ENCODE results near the gene KIF26A.
"Not testable (repeated sequence)": the region's sequence is repeated elsewhere in the genome, so short reads cannot be mapped to it uniquely, and the experiment has no call there.

The KIF26A gene

DNA sequence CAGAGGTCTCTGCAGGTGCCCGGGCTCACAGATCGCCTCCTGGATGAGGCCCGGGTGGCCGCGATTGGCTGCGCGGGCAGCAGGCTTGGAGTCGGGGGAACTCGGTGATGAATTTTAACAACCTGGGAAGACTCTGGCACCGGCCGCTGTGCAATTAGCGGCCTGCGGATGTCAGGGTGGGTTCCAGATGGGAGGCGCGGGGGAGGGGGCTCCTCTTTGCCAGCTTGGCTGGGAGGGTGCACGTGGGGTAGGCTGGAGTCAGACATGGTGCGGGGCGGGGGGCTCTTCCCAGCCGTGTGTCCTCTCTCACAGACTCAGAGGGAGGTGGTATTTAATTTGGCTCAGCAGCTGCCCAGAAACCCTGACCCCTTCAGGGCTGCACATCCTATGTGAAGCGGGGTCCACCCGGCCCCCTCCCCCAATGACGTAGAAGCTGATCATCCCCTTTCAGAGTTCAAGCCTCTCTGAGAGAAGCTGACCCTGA is 81.4 kb downstream of the KIF26A start:
- TF ChIP-seq GATA1 (IDR thresholded peaks at IDR 0.05; ENCODE audit: low read depth, low read length) (no peak), POLR2A (IDR thresholded peaks at IDR 0.05; ENCODE audit: low read length) (no peak)
- no peak for DNase-seq

DNA sequence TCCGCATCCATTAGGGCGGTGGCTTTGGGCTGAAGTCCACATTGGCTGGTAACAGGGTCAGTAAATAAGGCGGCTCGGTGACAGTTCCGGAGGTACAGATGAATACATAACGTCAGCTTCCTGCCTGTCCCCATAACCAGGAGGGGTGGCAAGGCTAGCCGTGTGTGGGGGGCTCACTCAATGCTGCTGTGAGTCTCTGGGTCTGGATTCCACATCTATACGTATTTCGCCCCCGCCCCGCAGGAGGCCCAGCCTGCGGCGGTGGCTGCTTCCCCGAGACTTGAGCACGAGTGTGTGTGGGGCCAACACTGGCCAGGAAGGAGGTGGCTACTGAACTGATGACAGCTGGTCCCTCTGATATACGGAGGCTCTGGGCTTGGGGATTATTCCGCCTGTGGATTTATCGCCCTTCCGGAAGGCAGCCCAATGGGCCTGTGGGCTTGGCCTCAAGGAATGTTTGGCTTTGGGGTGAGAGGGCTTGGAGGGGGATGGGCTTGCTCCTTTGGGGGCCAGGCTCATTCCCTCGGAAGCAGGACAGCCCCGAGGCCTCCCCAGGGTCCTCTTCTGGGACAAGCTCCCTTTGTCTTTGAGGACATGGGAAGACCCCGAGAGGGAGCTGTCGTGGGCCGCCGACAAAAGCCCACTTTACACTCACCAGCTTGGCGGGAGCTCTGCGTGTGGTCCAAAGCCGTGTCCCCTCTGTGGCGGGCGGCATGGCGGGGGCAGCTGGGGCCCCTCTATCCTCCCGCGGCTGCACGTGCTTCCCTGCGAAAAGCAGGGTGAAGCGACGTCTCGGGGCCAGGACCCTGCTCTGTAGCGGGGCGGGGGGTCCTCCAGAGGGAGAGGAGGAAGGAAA is 82.1 kb downstream of the KIF26A start:
- no peak for TF ChIP-seq GATA1 (IDR thresholded peaks at IDR 0.05; ENCODE audit: low read depth, low read length)
- no peak for TF ChIP-seq POLR2A (IDR thresholded peaks at IDR 0.05; ENCODE audit: low read length)
- no peak for DNase-seq

DNA sequence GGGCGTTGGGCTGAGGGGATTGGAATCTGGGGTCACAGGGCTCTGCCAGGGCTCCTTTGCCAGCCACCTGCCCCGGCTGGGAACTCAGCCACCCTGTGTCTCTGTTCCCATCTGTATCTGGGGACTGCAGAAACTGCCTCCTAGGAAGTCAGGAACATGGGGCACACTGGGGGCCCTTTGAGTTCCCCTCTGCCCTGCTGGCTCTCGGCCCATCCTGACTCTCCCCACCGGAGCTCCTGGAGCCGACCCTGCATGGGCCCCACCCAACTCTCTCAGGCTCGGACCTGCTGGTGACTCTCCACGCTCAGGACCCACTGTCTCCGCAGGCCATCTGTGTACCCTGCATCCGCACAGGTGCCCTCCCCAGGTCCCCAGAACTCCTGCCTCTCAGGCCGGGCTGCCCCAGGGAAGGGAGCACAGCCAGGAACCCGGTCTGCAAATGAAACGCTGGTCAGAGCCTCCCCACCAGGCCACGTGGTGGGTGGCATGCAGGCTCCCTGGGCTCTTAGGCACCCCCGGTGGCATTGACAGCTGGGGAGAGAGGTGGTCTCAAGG is 82.8 kb downstream of the KIF26A start:
- no peak for TF ChIP-seq GATA1 (IDR thresholded peaks at IDR 0.05; ENCODE audit: low read depth, low read length)
- no peak for TF ChIP-seq POLR2A (IDR thresholded peaks at IDR 0.05; ENCODE audit: low read length)
- DNase-seq, result no peak

DNA sequence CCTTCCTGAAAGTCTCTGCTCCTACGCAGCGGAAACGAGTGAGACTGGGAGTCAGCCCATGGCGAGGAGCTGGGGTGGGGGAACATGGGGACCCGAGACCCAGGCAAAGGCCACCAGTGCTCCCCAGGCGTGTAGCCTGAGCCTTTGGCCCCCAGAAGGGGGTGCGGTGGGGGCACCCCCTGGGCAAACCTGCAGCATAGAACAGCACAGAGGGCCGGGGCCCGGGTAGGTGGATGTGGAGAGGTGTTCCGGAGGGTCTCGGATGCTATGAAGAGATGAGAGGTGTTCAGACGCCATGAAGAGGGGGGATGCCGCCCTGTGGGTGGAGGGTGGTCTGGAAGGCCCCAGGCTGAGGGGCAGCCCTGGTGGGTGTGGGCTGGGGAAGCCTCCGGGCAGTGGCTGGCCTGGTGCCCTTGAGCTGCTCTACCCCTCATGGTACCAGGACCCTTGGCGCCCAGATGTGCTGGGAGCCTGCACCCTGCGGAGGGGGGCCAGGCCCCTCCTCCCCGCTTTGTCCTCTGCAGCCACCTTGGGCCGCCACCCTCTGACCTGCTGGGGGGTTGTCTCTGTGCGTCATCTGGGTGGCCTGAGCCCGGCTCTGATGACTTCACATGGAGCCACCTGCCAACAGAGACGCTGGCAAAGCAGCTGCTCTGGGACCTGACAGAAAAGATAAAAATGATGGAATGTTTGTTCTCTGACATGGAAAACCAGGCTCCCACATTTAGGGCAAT is 83.4 kb downstream of the KIF26A start:
- DNase-seq, result no peak
- no peak for TF ChIP-seq POLR2A (IDR thresholded peaks at IDR 0.05; ENCODE audit: low read length)
- no peak for TF ChIP-seq GATA1 (IDR thresholded peaks at IDR 0.05; ENCODE audit: low read depth, low read length)

DNA sequence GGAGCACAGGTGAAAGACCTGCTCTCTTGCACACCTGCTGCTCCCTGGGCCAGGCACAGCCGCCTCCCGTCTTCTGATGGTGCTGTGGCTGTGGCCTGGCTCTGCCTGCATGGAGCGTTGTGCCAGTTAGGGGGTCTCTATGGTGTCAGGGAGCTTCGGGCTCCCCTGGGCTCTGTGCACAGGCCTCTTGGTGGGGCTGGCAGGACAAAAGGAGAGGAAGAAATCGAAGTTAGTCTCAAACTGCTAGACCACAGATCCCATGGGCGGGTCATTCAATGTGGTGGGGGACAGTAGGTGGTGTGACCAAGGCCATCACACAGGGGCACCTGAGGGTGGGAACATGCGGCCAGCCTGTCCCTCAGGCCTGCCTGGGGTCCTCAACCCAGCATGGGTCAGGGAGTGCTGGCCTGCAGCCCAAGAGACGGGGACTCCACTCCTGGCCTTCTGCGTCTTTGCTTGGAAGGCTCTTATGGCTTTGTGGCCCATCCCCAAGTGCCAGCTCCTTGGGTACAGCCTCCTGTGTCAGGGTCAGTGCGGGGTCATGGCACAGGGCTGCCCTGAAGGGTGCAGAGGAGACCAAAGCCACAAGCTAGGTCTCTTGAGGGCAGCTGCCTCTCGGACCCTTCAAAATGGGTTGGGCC is 84.1 kb downstream of the KIF26A start:
- no peak for TF ChIP-seq GATA1 (IDR thresholded peaks at IDR 0.05; ENCODE audit: low read depth, low read length)
- no peak for TF ChIP-seq POLR2A (IDR thresholded peaks at IDR 0.05; ENCODE audit: low read length)
- DNase-seq, result no peak

DNA sequence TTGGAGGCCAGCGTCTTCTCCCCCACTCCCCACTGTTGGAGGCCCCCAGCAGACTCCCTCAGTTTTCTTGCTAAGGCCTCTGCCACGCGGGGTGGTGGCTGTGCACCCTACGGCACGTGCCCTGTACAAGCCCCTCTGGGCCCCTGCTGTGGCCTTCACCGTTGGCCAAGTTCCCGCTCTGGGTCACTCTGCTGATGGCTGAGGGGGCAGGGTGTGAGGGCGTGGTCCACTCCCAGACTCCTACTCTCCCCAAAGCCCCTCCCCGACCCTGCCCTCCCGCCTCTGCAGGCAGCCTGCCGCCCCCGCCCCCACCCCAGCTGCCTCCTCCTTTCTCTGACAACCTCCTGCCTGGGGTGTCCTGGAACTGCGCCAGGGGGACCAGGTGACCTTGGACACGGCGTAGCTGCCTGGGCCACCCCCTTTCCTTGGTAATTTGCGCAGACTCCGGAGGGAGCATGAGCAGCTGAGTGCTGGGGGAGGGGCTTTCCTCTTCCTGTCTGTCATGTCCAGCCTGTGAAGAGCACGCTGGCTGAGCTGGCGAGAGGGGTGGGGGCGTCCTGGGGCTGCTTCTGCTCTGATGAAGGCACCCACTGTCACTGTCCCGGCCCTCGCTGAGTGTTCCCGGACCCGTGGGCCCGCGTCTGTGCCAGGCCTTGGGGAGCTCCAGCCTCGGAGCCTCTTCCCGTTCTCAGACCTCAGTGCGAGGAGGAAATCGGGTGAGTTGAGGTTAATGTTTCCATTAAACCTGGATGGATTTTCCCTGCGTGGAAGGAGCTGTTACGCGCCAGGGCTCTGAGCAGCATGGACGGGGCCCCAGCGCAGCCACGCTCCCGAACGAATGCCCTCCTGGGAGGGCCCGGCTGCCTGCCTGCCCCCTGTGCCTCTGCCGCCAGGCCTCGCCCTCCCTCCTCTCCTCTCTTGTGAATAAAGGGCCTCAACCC is 85.0 kb downstream of the KIF26A start:
- DNase-seq, result no peak
- TF ChIP-seq POLR2A (IDR thresholded peaks at IDR 0.05; ENCODE audit: low read length) (no peak), GATA1 (IDR thresholded peaks at IDR 0.05; ENCODE audit: low read depth, low read length) (no peak)

DNA sequence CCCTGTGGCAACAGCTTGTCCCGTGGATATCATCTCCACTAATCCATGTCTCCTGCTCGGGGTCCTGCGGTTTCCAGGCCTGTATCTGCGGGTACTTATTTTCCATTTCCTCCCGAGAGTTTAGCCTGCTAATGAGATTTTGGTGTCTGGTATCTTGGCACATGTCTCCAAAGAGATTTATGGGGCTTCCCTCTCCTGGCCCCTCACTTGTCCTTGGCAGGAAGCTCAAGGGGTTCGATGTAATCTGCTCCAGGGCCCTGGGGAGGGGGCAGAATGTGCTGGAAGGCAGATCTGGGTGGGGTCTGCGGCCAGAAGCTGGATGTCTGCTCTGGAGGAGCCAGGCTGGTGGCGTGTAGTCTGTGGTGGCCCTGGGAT is 85.7 kb downstream of the KIF26A start:
- no peak for DNase-seq
- TF ChIP-seq POLR2A (IDR thresholded peaks at IDR 0.05; ENCODE audit: low read length) (no peak), GATA1 (IDR thresholded peaks at IDR 0.05; ENCODE audit: low read depth, low read length) (no peak)

DNA sequence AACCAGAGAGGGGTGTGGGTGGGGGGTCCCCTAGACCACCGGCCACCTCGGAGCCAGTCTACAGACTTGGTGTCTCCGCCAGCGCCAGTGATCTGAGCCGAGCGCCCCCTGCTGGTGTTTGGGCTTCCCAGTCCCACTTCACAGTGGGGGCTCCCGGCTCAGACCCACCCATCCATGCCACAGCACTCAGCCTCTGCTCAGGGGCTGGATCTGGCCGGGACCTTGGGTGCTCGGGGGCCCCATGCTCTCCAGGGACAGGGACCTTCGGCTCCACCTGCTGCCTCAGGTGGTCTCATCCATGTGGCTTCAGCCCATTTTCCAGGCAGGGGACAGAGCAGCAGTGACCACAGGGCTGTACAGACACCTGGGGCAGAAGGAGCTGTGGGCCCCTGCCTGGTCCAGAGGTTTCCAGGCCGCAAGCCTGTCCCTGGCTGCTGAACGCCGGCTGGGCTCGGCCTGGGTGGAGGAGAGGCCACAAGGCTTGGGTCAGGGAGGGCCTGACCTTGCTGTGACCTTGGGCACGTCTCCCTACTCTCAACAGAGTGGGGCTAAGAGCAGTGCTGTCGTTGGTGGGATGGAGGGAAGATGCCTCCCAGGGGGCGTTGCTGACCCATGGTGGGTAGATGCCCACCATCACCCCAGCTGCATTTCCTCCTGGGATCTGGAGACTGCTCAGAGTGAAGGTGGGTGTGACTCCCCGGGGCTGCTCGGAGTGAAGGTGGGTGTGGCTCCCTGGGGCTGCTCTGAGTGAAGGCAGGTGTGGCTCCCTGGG is 86.3 kb downstream of the KIF26A start:
- no peak for TF ChIP-seq POLR2A (IDR thresholded peaks at IDR 0.05; ENCODE audit: low read length)
- no peak for TF ChIP-seq GATA1 (IDR thresholded peaks at IDR 0.05; ENCODE audit: low read depth, low read length)

DNA sequence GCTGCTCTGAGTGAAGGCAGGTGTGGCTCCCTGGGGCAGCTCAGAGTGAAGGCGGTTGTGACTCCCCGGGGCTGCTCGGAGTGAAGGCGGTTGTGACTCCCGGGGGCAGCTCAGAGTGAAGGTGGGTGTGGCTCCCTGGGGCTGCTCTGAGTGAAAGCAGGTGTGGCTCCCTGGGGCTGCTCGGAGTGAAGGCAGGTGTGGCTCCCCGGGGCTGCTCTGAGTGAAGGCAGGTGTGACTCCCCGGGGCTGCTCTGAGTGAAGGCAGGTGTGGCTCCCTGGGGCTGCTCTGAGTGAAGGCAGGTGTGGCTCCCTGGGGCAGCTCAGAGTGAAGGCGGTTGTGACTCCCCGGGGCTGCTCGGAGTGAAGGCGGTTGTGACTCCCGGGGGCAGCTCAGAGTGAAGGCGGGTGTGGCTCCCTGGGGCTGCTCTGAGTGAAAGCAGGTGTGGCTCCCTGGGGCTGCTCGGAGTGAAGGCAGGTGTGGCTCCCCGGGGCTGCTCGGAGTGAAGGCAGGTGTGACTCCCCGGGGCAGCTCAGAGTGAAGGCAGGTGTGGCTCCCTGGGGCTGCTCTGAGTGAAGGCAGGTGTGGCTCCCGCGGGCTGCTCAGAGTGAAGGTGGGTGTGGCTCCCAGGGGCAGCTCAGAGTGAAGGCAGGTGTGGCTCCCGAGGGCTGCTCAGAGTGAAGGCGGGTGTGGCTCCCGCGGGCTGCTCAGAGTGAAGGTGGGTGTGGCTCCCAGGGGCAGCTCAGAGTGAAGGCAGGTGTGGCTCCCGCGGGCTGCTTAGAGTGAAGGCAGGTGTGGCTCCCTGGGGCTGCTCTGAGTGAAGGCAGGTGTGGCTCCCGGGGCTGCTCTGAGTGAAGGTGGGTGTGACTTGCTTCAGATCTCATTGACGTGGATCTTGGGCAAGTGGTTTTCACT is 87.1 kb downstream of the KIF26A start:
- not testable (repeated sequence) for DNase-seq

More for the DNA sequence above, 86.3 kb downstream of the KIF26A start:
- DNase-seq, result peak; percentile 29 to 69

DNA sequence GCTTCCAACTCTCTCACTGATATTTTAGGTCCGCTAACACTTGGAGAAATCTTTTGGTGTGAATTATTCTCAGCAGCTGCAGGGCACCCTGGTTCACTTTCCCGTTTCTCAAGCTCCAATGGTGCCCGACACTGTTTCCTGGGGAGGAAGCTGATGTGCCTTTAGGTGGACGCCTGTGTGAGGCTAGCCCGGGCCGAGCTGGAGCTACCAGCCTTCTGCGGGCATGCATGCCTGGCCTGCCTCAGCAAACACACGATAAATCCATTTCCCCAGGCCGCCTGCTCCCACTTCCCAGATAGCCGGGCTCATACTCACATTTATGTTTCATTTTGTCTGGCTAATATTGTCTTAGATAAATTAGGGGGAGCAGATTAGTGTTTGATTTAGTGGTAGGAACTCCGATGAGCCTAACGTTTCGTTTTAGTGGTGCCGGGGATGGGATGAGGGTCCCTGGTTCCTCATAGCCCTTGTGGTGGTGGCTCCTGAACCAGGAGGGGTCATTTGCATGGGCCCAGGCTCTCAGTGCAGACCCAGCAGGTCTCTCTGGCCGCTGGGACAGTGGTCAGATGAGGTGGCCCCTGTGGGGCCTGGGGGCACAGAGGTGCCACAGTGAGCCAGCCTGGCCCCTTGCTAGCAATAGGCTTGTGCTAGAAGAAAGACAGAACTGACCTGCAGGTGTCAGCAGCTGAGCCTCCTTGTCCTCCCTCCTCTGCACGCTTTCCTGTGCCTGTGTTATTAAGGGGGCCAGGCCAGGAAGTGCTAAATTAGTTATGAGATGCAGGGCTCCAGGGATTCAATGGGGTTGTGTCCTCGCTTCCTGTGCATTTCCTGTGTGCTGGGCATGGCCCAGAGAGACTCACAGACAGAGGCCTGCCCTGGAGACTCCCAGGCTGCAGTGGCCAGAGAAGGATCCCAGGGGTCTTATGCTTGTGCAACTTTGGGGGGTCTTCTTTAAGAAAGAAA is 88.3 kb downstream of the KIF26A start:
- no peak for TF ChIP-seq POLR2A (IDR thresholded peaks at IDR 0.05; ENCODE audit: low read length)
- TF ChIP-seq GATA1 (IDR thresholded peaks at IDR 0.05; ENCODE audit: low read depth, low read length), result no peak
- DNase-seq, result no peak
